IPS DF 19.7 (cell line): ENCODE measurements around the gene DEPDC7.

Source experiments
- DNase-seq: peaks from one replicate; pipeline ENCODE4 v3.0.0-alpha.2; 2013; ENCODE audit warnings: low read depth, low spot score

The DEPDC7 gene

GRCh38 chr11:33060271-33060670 lies 44.6 kb downstream of the DEPDC7 start:
- no peak for DNase-seq

- DNase-seq: no peak
Measured at GRCh38 chr11:33062137-33062536, 46.5 kb downstream of the DEPDC7 start.

GRCh38 chr11:33063326-33063881 lies 47.7 kb downstream of the DEPDC7 start:
- DNase-seq: no peak

- no peak for DNase-seq
Measured at GRCh38 chr11:33064033-33064825, 48.6 kb downstream of the DEPDC7 start.

- DNase-seq: no peak
Measured at GRCh38 chr11:33064866-33065265, 49.2 kb downstream of the DEPDC7 start.

- DNase-seq: peak; percentile 75
Measured at GRCh38 chr11:33065445-33066178, 49.9 kb downstream of the DEPDC7 start.

- DNase-seq: no peak
Measured at GRCh38 chr11:33067294-33067693, 51.6 kb downstream of the DEPDC7 start.

- DNase-seq: no peak
Measured at GRCh38 chr11:33068611-33069340, 53.1 kb downstream of the DEPDC7 start.

GRCh38 chr11:33072465-33072864 lies 56.8 kb downstream of the DEPDC7 start:
- no peak for DNase-seq
